CD4-positive, alpha-beta T cell treated with Interleukin-17A for 1 hour (primary cell): ENCODE measurements around the gene STEAP4.
"Not testable (repeated sequence)": the region's sequence is repeated elsewhere in the genome, so short reads cannot be mapped to it uniquely, and the experiment has no call there.

Experiments
- DNase-seq: peaks from one replicate; pipeline ENCODE4 v3.0.0-alpha.2; 2020

Gene STEAP4

GRCh38 chr7:88264987-88265386 is 41.7 kb downstream of the STEAP4 start:
- not testable (repeated sequence) for DNase-seq

DNA sequence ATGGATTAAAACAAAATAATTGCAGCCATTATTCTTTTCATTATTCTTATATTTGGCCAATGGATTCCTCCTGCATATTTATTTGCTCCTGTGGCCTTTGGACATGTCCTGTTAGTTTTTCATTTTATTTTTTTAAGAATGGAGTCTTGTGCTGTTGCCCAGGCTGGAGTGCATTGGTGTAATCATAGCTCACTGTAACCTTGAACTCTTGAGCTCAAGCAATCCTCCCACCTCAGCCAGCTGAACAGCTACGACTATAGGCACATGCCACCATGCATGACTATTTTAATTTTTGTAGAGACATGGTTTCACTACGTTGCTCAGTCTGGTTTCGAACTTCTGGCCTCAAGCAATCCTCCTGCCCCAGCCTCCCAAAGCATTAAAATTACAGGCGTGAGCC is 44.1 kb downstream of the STEAP4 start:
- no peak for DNase-seq

DNA sequence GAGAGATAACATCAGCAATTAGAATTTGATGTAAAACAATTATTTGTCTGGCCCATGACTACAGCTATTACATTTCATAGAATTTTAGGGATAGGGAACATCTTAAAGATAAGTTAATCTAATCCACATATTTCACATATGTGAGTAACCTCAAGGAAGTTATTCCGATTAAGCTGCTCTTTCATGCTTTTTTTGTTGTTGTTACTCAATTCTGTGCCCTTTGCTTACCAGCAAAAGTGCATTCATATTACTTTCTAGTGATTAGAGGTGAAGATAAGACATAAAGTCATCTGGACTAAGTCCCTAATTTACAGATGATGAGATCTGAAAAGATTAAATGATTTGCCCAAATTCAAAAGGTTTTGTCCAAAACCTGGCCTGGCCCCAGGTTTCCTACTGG is 46.0 kb downstream of the STEAP4 start:
- no peak for DNase-seq

GRCh38 chr7:88259656-88260380 is 46.9 kb downstream of the STEAP4 start:
- no peak for DNase-seq

- DNase-seq, result not testable (repeated sequence)
Observed at GRCh38 chr7:88258296-88258695, 48.4 kb downstream of the STEAP4 start.

DNA sequence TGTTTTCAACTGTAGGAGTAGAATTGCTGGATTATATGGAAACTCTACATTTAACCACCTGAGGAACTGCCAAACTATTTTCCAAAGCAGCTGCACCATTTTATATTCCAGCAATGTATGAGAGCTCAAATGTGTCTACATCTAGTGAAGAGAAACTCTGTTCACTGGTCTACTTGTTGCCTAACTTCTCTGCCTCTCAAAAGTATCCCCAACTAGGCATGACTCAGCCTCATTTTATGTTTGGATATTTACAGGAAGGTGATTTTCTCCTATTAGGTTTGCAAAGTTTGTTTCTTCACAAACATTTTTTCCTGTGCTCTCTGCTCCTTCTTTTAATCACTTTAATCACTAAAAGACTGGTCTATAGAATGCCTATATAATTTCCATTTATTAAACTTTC is 49.8 kb downstream of the STEAP4 start:
- no peak for DNase-seq

DNA sequence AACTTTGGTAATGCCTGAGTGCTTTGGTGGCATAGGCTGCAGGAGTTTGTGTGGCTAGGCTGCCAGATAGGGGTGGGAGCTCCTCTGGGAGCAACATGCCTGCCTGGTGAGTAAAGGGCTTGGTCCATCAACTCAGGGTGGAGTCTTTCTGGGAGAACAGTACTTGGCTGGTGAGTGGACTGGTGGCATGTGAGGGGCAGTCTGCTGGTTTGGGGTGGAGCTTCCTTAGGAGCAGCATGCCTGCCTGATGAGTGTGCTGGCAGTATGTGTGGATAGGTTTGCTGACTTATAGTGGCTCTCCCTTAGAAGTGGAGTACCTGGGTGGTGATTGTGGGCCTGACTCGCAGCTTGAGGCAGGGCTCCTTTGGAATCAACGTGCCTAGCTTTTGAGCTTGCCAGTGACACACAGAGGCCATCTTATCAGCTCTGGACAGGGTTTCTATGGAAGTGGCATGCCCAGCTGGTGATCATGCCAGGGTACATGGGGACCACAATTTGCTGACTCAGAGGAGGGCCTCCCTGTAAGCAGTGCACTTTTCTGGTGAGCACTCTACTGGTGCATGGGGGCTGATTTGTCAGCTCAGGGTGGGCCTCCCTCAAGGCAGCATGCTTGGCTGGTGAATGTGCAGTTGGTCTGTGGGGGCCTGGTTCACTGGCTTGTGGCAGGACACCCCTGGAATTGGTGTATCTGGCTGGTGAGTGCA is 51.8 kb downstream of the STEAP4 start:
- no peak for DNase-seq

DNA sequence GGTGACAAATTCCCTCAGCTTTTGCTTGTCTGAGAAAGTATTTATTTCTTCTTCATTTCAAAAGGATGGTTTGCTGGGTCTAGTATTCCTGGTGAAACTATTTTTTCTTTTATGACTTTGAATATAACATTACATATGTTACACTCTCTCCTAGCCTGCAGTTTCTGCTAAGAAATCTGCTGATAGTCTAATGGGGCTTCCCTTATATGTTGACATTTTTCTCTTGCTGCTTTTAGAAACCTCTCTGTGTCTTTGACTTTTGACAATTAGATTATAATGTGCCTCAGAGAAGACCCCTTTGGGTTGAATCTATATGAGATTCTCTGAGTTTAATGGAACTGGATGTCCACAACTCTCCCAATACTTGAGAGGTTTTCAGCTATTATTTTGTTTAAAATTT is 53.1 kb downstream of the STEAP4 start:
- no peak for DNase-seq

DNA sequence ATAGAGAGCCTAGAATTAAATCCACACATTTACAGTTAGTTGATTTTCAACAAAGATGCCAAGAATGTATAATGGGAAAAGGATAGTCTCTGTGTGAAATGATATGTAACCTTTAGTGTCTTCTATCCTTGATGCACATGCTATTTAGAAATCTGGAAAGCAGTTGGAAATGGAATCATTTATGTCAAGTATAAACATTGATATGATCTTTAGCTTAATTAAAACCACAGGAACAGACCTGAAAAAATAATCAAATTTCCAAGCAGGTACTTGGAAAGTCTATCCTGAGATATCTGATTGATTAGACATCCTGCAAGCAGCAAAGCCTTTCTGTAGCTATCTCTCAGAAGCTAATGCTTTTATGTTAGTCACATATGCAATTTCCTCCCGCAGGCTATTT is 62.4 kb downstream of the STEAP4 start:
- DNase-seq, result no peak

- peak; percentile 17 for DNase-seq
Observed at GRCh38 chr7:88243345-88243909, 63.3 kb downstream of the STEAP4 start.

DNA sequence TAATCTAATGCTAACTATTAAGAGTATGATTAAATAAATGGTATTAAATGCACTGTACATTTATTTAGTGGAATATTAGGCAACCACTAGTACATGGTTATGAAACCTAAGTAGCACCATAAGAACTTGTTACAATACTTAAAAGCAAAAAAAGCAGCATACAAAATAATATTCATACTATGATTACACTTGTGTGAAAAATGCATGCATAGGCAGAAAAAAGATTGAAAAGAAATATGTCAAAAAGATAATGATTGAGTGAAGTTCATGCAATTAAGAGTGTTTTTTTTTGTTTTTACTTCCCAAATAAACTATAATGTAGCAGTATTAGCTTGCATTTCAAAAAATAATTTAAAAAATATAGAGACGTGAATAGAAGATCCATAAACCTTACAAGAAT is 66.8 kb downstream of the STEAP4 start:
- no peak for DNase-seq

GRCh38 chr7:88233828-88234227 is 72.9 kb downstream of the STEAP4 start:
- DNase-seq, result no peak

- DNase-seq, result no peak
Observed at GRCh38 chr7:88230646-88231045, 76.0 kb downstream of the STEAP4 start.

DNA sequence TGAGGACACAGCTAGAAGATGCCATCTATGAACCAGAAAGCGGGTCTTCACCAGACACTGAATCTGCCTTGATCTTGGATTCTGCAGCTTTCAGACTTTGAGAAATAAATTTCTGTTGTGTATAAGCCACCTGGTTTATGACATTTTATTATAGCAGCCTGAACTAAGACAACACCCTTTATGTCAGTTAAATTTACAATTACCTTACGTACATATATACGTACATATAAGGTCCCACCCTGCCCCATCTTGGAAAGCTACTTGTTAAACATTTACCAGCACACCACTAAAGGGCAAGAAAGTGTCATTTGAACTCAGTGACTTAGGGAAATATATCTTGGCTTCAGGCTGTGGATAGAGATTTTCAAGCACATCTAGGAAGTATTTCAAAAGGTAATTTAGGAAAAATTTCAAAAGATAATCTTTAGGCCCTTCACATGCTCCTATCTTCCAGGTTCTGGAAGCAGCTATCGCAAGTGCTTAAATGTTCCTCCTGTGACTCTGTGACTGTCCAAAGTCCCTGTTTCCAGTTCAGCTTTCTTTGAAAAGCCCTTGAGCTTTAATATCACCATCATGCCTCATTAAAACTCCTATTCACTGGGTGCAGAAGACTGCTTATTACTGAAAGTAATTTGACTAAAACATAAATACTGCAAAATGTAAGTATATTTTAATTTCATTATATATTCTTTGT is 77.2 kb downstream of the STEAP4 start:
- no peak for DNase-seq

GRCh38 chr7:88226886-88227516 is 79.7 kb downstream of the STEAP4 start:
- DNase-seq, result no peak

- no peak for DNase-seq
Observed at GRCh38 chr7:88226201-88226600, 80.5 kb downstream of the STEAP4 start.

DNA sequence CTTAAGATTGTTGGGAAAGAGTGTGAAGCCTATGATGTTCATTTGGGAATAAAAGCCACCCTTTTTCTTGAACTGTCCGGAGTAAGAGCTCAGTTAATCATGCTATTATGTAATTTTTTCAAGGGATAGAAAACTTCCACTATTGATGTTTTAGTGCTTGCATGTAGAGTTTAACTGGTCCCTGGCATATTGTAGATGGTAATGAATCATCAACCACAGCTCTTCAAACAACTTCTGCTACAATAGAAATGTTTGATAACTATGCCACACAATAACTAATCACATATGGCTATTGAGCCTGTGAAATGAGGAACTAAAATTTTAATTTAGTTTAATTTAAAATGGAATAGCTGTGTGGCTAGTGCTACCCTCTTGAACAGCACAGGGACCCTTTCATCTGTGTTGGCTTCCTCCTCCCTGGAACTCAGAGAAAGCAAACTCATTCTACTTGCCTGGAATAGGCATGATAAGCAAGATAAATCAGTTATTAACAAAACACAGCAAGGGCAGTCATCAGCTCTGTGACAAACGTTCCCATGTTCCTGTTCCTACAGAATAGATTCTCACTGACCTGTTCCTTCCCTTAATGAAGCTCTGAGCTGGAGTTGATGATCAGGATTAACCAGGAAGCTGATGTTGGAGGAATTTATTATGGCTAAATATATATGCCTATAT is 82.0 kb downstream of the STEAP4 start:
- DNase-seq, result no peak

GRCh38 chr7:88223265-88223664 is 83.4 kb downstream of the STEAP4 start:
- DNase-seq, result no peak
